Measurements from ENCODE around the gene STK38L.

Gene STK38L

GRCh38 chr12:27336282-27336653, 92.2 kb downstream of the STK38L start:
- Histone ChIP-seq H3K36me3 (ENCODE audit: control insufficient read depth in 2 of 2, insufficient read depth in 1 of 2, low read length in 2 of 2) (no peaks in the 10 kb centered on the region), H3K27ac (ENCODE audit: extremely low read depth, low read depth, low read length) (no peak overlapping the region), H3K4me1 (ENCODE audit: control insufficient read depth, insufficient read depth, low read length) (0 out of 2 replicates have a peak, but pooled peaks cover 5% of the 10 kb centered on the region), H3K9me3 (ENCODE audit: control insufficient read depth, insufficient read depth, low read depth, low read length) (no peaks in the 10 kb centered on the region), H3K4me3 (ENCODE audit: low read depth, low read length) (no peak overlapping the region)
- no peak for TF ChIP-seq ZFP41 (tag by site-specific recombination; IDR thresholded peaks at IDR 0.05; ENCODE audit: borderline replicate concordance)
- no peak for TF ChIP-seq ZNF560 (tag by site-specific recombination; IDR thresholded peaks at IDR 0.05; ENCODE audit: borderline replicate concordance)
- TF ChIP-seq ZNF580 (tag by site-specific recombination; IDR thresholded peaks at IDR 0.05), result no peak
- TF ChIP-seq ZNF394 (tag by site-specific recombination; IDR thresholded peaks at IDR 0.05; ENCODE audit: borderline replicate concordance), result no peak
- TF ChIP-seq PBX3 (CRISPR knock-in tag; IDR thresholded peaks at IDR 0.05), result no peak
- no peak for TF ChIP-seq ZBTB48 (tag by site-specific recombination; IDR thresholded peaks at IDR 0.05)
- TF ChIP-seq ZBTB8A (tag by site-specific recombination; IDR thresholded peaks at IDR 0.05), result no peak
- TF ChIP-seq ZNF510 (tag by site-specific recombination; IDR thresholded peaks at IDR 0.05; ENCODE audit: insufficient replicate concordance), result no peak
- no peak for TF ChIP-seq ZNF701 (tag by site-specific recombination; IDR thresholded peaks at IDR 0.05)
- no peak for TF ChIP-seq ZNF843 (tag by site-specific recombination; IDR thresholded peaks at IDR 0.05)
- TF ChIP-seq ZFP37 (tag by site-specific recombination; IDR thresholded peaks at IDR 0.05), result no peak
- TF ChIP-seq ZBTB21 (tag by site-specific recombination; IDR thresholded peaks at IDR 0.05), result no peak
- no peak for TF ChIP-seq RBAK (tag by site-specific recombination; IDR thresholded peaks at IDR 0.05)
- no peak for TF ChIP-seq ZNF362 (tag by site-specific recombination; IDR thresholded peaks at IDR 0.05)
- CTCF ChIA-PET, result no interaction called here
- POLR2A ChIA-PET, result interaction anchor here (0.6 kb wide), 1 partner anchor 45 kb away, joined by 3 read pairs; no protein-coding TSS in a partner anchor

- Histone ChIP-seq H3K4me1 (ENCODE audit: control insufficient read depth, insufficient read depth, low read length) (0 out of 2 replicates have a peak, but pooled peaks cover 7% of the 10 kb centered on the region), H3K27ac (ENCODE audit: extremely low read depth, low read depth, low read length) (no peak overlapping the region), H3K9me3 (ENCODE audit: control insufficient read depth, insufficient read depth, low read depth, low read length) (no peaks in the 10 kb centered on the region), H3K36me3 (ENCODE audit: control insufficient read depth in 2 of 2, insufficient read depth in 1 of 2, low read length in 2 of 2) (no peaks in the 10 kb centered on the region; a peak in 1 of 3 replicates), H3K4me3 (ENCODE audit: low read depth, low read length) (no peak overlapping the region)
- ChIA-PET CTCF (no interaction called here), POLR2A (no interaction called here)
- TF ChIP-seq ZNF354C (tag by site-specific recombination; IDR thresholded peaks at IDR 0.05; ENCODE audit: borderline replicate concordance, low read depth) (no peak), ZNF341 (tag by site-specific recombination; IDR thresholded peaks at IDR 0.05; ENCODE audit: low read depth) (peak; percentile 91)
These were observed 93.3 kb downstream of the STK38L start for GRCh38 chr12:27337376-27337775.

GRCh38 chr12:27338473-27338872, 94.4 kb downstream of the STK38L start:
- CTCF ChIA-PET, result no interaction called here
- no peaks in the 10 kb centered on the region; a peak in 1 of 3 replicates for H3K36me3 ChIP-seq (ENCODE audit: control insufficient read depth in 2 of 2, insufficient read depth in 1 of 2, low read length in 2 of 2)
- no peak overlapping the region for H3K27ac ChIP-seq (ENCODE audit: extremely low read depth, low read depth, low read length)
- H3K4me3 ChIP-seq (ENCODE audit: low read depth, low read length), result no peak overlapping the region
- 0 out of 2 replicates have a peak, but pooled peaks cover 7% of the 10 kb centered on the region for H3K4me1 ChIP-seq (ENCODE audit: control insufficient read depth, insufficient read depth, low read length)
- POLR2A ChIA-PET, result no interaction called here
- H3K9me3 ChIP-seq (ENCODE audit: control insufficient read depth, insufficient read depth, low read depth, low read length), result no peaks in the 10 kb centered on the region
- TF ChIP-seq IKZF3 (tag by site-specific recombination; IDR thresholded peaks at IDR 0.05) (no peak), ZBTB20 (tag by site-specific recombination; IDR thresholded peaks at IDR 0.05) (no peak), TRIM28 (IDR thresholded peaks at IDR 0.05; ENCODE audit: borderline replicate concordance, low read length) (no peak), ZNF560 (tag by site-specific recombination; IDR thresholded peaks at IDR 0.05; ENCODE audit: borderline replicate concordance) (no peak), REST (tag by site-specific recombination; IDR thresholded peaks at IDR 0.05) (no peak), ZNF488 (tag by site-specific recombination; IDR thresholded peaks at IDR 0.05) (no peak), ZNF548 (tag by site-specific recombination; IDR thresholded peaks at IDR 0.05) (no peak), ZNF701 (tag by site-specific recombination; IDR thresholded peaks at IDR 0.05) (no peak)
